Lower leg skin (tissue), 3 donors: ENCODE measurements around the gene GPBAR1.
"Not testable (repeated sequence)": the region's sequence is repeated elsewhere in the genome, so short reads cannot be mapped to it uniquely, and the experiment has no call there.

Source experiments
- POLR2A ChIP-seq, 2 donors: fragments of 450-650 bp; IDR thresholded peaks; one replicate each; pipeline ENCODE4 v1.6.1; 2016 to 2017; ENCODE audit warnings: antibody characterized with exemption in 2 of 2, mild to moderate bottlenecking in 1 of 2, moderate library complexity in 1 of 2
- TF ChIP-seq, protein P1 (sequence below), 3 donors: fragments of 450-650 bp; IDR thresholded peaks; one replicate each; pipeline ENCODE4 v1.5.1; 2016; ENCODE audit warnings: antibody characterized with exemption in 3 of 3, mild to moderate bottlenecking in 3 of 3, moderate library complexity in 2 of 3

DNA sequence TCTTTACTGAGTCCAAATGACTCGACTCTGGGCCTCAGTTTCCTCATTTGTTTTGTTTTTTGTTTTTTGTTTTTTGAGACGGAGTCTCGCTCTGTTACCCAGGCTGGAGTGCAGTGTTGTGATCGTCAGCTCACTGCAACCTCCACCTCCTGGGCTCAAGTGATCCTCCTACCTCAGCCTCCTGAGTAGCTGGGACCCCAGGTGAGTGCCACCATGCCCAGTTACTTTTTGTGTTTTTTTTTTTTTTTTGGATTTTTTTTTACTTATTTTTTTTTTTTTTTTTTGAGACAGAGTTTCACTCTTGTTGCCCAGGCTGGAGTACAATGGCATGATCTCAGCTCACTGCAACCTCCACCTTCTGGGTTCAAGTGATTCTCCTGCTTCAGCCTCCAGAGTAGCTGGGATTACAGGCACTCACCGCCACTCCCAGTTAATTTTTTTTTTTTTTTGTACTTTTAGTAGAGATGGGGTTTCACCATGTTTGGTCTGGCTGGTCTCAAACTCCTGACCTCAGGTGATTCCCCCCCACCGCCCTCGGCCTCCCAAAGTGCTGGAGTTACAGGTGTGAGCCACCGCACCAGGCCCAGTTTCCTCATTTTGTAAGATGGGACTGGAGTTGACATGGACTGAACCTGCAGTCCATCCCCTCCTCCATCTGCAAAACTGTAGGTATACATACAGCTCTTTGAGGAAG is 12.5 kb downstream of the GPBAR1 start:
- TF ChIP-seq, protein P1, sequence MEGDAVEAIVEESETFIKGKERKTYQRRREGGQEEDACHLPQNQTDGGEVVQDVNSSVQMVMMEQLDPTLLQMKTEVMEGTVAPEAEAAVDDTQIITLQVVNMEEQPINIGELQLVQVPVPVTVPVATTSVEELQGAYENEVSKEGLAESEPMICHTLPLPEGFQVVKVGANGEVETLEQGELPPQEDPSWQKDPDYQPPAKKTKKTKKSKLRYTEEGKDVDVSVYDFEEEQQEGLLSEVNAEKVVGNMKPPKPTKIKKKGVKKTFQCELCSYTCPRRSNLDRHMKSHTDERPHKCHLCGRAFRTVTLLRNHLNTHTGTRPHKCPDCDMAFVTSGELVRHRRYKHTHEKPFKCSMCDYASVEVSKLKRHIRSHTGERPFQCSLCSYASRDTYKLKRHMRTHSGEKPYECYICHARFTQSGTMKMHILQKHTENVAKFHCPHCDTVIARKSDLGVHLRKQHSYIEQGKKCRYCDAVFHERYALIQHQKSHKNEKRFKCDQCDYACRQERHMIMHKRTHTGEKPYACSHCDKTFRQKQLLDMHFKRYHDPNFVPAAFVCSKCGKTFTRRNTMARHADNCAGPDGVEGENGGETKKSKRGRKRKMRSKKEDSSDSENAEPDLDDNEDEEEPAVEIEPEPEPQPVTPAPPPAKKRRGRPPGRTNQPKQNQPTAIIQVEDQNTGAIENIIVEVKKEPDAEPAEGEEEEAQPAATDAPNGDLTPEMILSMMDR (IDR thresholded peaks at IDR 0.05), result not testable (repeated sequence)
- TF ChIP-seq POLR2A (IDR thresholded peaks at IDR 0.05), result not testable (repeated sequence)
